ENCODE measurements around the gene FBXW8. TPM values are rescaled to one million over a fixed set of nuclear protein-coding genes. Genes with fewer than 3 reads are reported as not detected.

Gene FBXW8
- total and polyA plus RNA-seq, 12 donors: 2.4 to 11.3 (median 7.4) TPM

- Histone ChIP-seq H3K9me3 (peaks cover 0 to 23% (median 10%) of the 10 kb centered on the region in 11 donors), H3K27ac (no peak overlapping the region), H3K27me3 (no peaks in the 10 kb centered on the region), H3K36me3 (peaks cover 0 to 92% (median 7%) of the 10 kb centered on the region in 9 donors), H3K4me1 (no peaks in the 10 kb centered on the region), H3K4me3 (no peak overlapping the region)
- ATAC-seq: no peak
- intact Hi-C loops (cut with DNase I): loop anchor here in 1 of 10 donors (10.0 kb wide), 1 partner anchor 294 kb away; no protein-coding TSS in a partner anchor
- 87 to 93% methylated on average over 3 of the region's 3 CpGs for WGBS, 2 donors
- no peak for TF ChIP-seq CTCF (IDR thresholded peaks at IDR 0.05)
- DNase-seq: no peak
Observed at GRCh38 chr12:117018685-117019084, 107.9 kb downstream of the FBXW8 start.

GRCh38 chr12:117019866-117020265, 109.1 kb downstream of the FBXW8 start:
- ATAC-seq (no peak), DNase-seq (no peak)
- intact Hi-C loops (cut with DNase I): loop anchor here in 4 of 10 donors (5.0 to 10.0 kb wide), 4 partner anchors 95 to 295 kb away; no protein-coding TSS in a partner anchor
- no peak overlapping the region for H3K27ac ChIP-seq
- no peak for TF ChIP-seq CTCF (IDR thresholded peaks at IDR 0.05)
- H3K27me3 ChIP-seq: no peaks in the 10 kb centered on the region
- H3K36me3 ChIP-seq: peaks cover 0 to 92% (median 8%) of the 10 kb centered on the region in 9 donors
- H3K4me3 ChIP-seq: no peak overlapping the region
- WGBS, 2 donors: 94 to 95% methylated on average over 12 of the region's 12 CpGs
- peaks cover 0 to 11% (median 0%) of the 10 kb centered on the region in 11 donors for H3K9me3 ChIP-seq
- peaks cover 0 to under 1% (median 0%) of the 10 kb centered on the region in 9 donors for H3K4me1 ChIP-seq

GRCh38 chr12:117020536-117021220, 109.9 kb downstream of the FBXW8 start:
- intact Hi-C loops (cut with DNase I): loop anchor here in 3 of 10 donors (5.0 to 10.0 kb wide), 3 partner anchors 94 to 134 kb away; no protein-coding TSS in a partner anchor
- 61 to 71% methylated on average over 12 of the region's 12 CpGs for WGBS, 2 donors
- Histone ChIP-seq H3K4me3 (no peak overlapping the region), H3K36me3 (peaks cover 0 to 91% (median 8%) of the 10 kb centered on the region in 9 donors), H3K27me3 (no peaks in the 10 kb centered on the region), H3K9me3 (peaks cover 0 to 4% (median 0%) of the 10 kb centered on the region in 11 donors), H3K27ac (no peak overlapping the region), H3K4me1 (peaks cover under 1 to 9% (median 5%) of the 10 kb centered on the region in 9 donors)
- DNase-seq: no peak
- no peak for TF ChIP-seq CTCF (IDR thresholded peaks at IDR 0.05)
- ATAC-seq: no peak

GRCh38 chr12:117022465-117022864, 111.7 kb downstream of the FBXW8 start:
- no peak overlapping the region for H3K4me3 ChIP-seq
- no peaks in the 10 kb centered on the region for H3K27me3 ChIP-seq
- 76 to 87% methylated on average over 6 of the region's 6 CpGs for WGBS, 2 donors
- H3K4me1 ChIP-seq: peaks cover 5 to 25% (median 10%) of the 10 kb centered on the region in 9 donors
- DNase-seq (no peak), ATAC-seq (no peak)
- H3K27ac ChIP-seq: no peak overlapping the region
- no peak for TF ChIP-seq CTCF (IDR thresholded peaks at IDR 0.05)
- intact Hi-C loops (cut with DNase I): loop anchor here in 3 of 10 donors (5.0 to 10.0 kb wide), 3 partner anchors 92 to 132 kb away; no protein-coding TSS in a partner anchor
- H3K36me3 ChIP-seq: peaks cover 0 to 86% (median 16%) of the 10 kb centered on the region in 9 donors
- H3K9me3 ChIP-seq: no peaks in the 10 kb centered on the region
